Stimulated activated CD4-positive, alpha-beta T cell treated with anti-CD3 and anti-CD28 coated beads, Interleukin-15, amount 100 ng/mL, for 24 hours (primary cell): ENCODE results near the gene ANP32A.
A peak's percentile ranks its signal among the peaks of the same experiment; 100 is the strongest.
"Not testable (repeated sequence)": the region's sequence is repeated elsewhere in the genome, so short reads cannot be mapped to it uniquely, and the experiment has no call there.

ENCODE experiments used
- DNase-seq: peaks from one replicate; pipeline ENCODE4 v3.0.0-alpha.2; 2020

Gene ANP32A

GRCh38 chr15:68781766-68782588 lies 38.7 kb downstream of the ANP32A start:
- peak; percentile 36 for DNase-seq

- no peak for DNase-seq
These were observed 39.5 kb downstream of the ANP32A start for GRCh38 chr15:68781217-68781616.

GRCh38 chr15:68778876-68779275 lies 41.8 kb downstream of the ANP32A start:
- DNase-seq = no peak

GRCh38 chr15:68776477-68777270 lies 44.0 kb downstream of the ANP32A start:
- no peak for DNase-seq

GRCh38 chr15:68775671-68776476 lies 44.8 kb downstream of the ANP32A start:
- DNase-seq = no peak

- no peak for DNase-seq
These were observed 45.5 kb downstream of the ANP32A start for GRCh38 chr15:68775236-68775577.

- DNase-seq = no peak
These were observed 46.0 kb downstream of the ANP32A start for GRCh38 chr15:68774521-68775235.

GRCh38 chr15:68774120-68774519 lies 46.6 kb downstream of the ANP32A start:
- DNase-seq = no peak

- DNase-seq = no peak
These were observed 47.7 kb downstream of the ANP32A start for GRCh38 chr15:68773036-68773435.

- no peak for DNase-seq
These were observed 50.5 kb downstream of the ANP32A start for GRCh38 chr15:68770216-68770615.

- no peak for DNase-seq
These were observed 51.0 kb downstream of the ANP32A start for GRCh38 chr15:68769702-68770101.

GRCh38 chr15:68768321-68768720 lies 52.4 kb downstream of the ANP32A start:
- DNase-seq = no peak

- no peak for DNase-seq
These were observed 52.9 kb downstream of the ANP32A start for GRCh38 chr15:68767833-68768232.

- no peak for DNase-seq
These were observed 54.9 kb downstream of the ANP32A start for GRCh38 chr15:68765602-68766368.

GRCh38 chr15:68764090-68764489 lies 56.6 kb downstream of the ANP32A start:
- DNase-seq = no peak

- no peak for DNase-seq
These were observed 57.6 kb downstream of the ANP32A start for GRCh38 chr15:68763063-68763462.

GRCh38 chr15:68759982-68760579 lies 60.6 kb downstream of the ANP32A start:
- not testable (repeated sequence) for DNase-seq

GRCh38 chr15:68755731-68756130 lies 65.0 kb downstream of the ANP32A start:
- DNase-seq = no peak

GRCh38 chr15:68751622-68752021 lies 69.1 kb downstream of the ANP32A start:
- no peak for DNase-seq

GRCh38 chr15:68749793-68750192 lies 70.9 kb downstream of the ANP32A start:
- DNase-seq = no peak

GRCh38 chr15:68749365-68749764 lies 71.3 kb downstream of the ANP32A start:
- DNase-seq = no peak
